Right forelimb (tissue), 1 donor: ENCODE measurements around the gene ZSCAN5C.
"Not testable (repeated sequence)": the region's sequence is repeated elsewhere in the genome, so short reads cannot be mapped to it uniquely, and the experiment has no call there.

Experiments used
- DNase-seq: peaks from one replicate; pipeline ENCODE4 v3.0.0-alpha.2; 2018

The ZSCAN5C gene

GRCh38 chr19:56201973-56202372, at the start of gene ZSCAN5C:
Gene ZSCAN5C (plus strand): TSS chr19:56202273. CDS start chr19:56205914, 3,641 bp downstream.
- no peak for DNase-seq

GRCh38 chr19:56152644-56153043, 49.4 kb upstream of the ZSCAN5C start:
- no peak for DNase-seq

GRCh38 chr19:56153507-56153906, 48.6 kb upstream of the ZSCAN5C start:
- no peak for DNase-seq

- no peak for DNase-seq
Measured at GRCh38 chr19:56155124-56155687, 46.9 kb upstream of the ZSCAN5C start.

- no peak for DNase-seq
Measured at GRCh38 chr19:56156768-56157167, 45.3 kb upstream of the ZSCAN5C start.

- DNase-seq, result no peak
Measured at GRCh38 chr19:56158170-56158757, 43.8 kb upstream of the ZSCAN5C start.

GRCh38 chr19:56159009-56159559, 43.0 kb upstream of the ZSCAN5C start:
- no peak for DNase-seq

- no peak for DNase-seq
Measured at GRCh38 chr19:56159622-56160271, 42.3 kb upstream of the ZSCAN5C start.

- no peak for DNase-seq
Measured at GRCh38 chr19:56161534-56161933, 40.5 kb upstream of the ZSCAN5C start.

GRCh38 chr19:56162258-56162657, 39.8 kb upstream of the ZSCAN5C start:
- no peak for DNase-seq

GRCh38 chr19:56163097-56163496, 39.0 kb upstream of the ZSCAN5C start:
- DNase-seq, result no peak

- DNase-seq, result no peak
Measured at GRCh38 chr19:56167064-56167578, 35.0 kb upstream of the ZSCAN5C start.

- no peak for DNase-seq
Measured at GRCh38 chr19:56170261-56170660, 31.8 kb upstream of the ZSCAN5C start.

GRCh38 chr19:56174086-56174485, 28.0 kb upstream of the ZSCAN5C start:
- DNase-seq, result no peak

GRCh38 chr19:56174550-56174949, 27.5 kb upstream of the ZSCAN5C start:
- DNase-seq, result no peak

GRCh38 chr19:56175861-56176307, 26.2 kb upstream of the ZSCAN5C start, which contains the start of gene GALP:
Gene GALP (plus strand): TSS chr19:56176008. CDS start chr19:56177109, 1,101 bp downstream.
- DNase-seq, result not testable (repeated sequence)

GRCh38 chr19:56176310-56176709, 25.8 kb upstream of the ZSCAN5C start:
- not testable (repeated sequence) for DNase-seq

GRCh38 chr19:56176881-56177280, 25.2 kb upstream of the ZSCAN5C start:
- DNase-seq, result no peak

- DNase-seq, result no peak
Measured at GRCh38 chr19:56177564-56178243, 24.4 kb upstream of the ZSCAN5C start.

- no peak for DNase-seq
Measured at GRCh38 chr19:56189785-56190184, 12.3 kb upstream of the ZSCAN5C start.

- no peak for DNase-seq
Measured at GRCh38 chr19:56191115-56191514, 11.0 kb upstream of the ZSCAN5C start.

- no peak for DNase-seq
Measured at GRCh38 chr19:56191711-56192110, 10.4 kb upstream of the ZSCAN5C start.
